CD4-positive, alpha-beta T cell treated with Interferon alpha-2 for 1 hour (primary cell): ENCODE results near the gene ELF1.
A peak's percentile ranks its signal among the peaks of the same experiment; 100 is the strongest.

ENCODE experiments used
- DNase-seq, 2 donors: peaks; one replicate each; pipeline ENCODE4 v3.0.0-alpha.2; 2020 to 2022

ELF1 gene

DNA sequence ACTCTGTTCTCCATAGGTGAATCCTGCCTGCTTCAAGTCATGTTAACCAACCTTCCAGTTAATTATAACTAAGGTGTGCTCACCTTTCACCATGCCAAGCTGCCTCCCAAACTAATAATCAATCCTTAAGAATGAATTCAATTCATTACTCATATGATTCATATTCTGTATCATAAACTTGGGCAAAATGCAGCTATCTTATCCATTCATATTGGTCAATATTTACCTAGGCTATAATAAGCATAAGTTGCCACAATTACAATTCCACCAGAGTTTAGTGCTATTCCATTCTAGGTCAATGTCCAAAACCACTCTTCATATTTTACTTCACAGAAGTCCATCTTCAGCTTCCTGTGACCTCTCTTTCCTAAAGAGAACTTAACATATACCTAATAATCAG, 13.4 kb downstream of the ELF1 start:
- no peak for DNase-seq

DNA sequence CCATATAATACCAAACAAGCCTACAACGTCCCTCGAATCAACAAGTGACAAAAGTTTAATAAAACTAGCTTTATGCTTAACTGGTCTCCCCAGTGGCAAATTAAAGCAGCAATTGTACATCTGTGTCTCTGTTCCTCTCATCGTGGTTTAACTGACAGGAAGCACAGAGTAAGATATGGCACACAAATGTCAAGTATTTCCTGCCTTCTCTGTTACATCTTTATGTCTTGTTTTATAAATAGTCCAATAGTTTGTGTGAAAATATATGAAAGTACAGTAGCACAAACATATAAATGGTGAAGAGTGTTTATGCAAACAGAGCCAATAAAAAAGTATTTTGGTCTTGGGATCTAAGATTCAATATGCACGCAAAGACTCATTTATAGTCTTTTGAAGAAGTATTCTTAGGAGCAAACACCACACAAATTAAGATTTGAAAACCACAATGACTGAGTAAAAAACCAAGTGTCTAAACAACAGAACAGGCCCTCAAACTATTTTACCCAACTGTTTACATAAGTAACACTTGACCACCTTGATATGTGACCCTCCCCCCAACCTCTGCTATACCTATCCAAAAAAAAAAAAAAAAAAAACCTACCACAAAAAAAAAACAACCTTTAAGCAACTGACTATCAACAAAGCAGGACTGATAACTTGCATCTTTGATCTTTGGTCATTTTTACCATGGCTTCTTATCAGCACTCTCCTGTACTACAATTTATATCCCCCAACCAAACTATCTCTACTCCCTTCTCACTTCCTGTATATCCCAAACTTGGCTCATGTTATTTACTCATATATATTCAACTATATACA, 14.0 kb downstream of the ELF1 start:
- peak in 1 of 2 donors; percentile 73 for DNase-seq

DNA sequence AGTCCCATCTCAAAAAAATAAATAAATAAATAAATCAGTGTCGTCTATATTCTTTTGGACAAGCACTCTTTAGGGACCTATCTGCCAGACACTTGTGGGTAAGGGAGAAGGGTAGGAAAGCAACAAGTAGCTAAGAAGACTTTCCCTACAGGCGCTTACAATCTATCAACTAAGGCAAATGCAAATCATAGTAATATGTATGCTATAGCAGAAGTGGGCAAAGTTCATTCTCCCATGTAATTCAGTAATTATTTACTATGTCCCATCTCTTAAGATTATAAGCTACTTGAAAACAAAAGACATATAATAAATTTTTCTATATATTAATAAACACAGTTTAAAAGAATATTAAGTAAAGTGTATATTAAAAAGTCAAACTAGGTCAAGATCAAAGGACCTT, 16.5 kb downstream of the ELF1 start:
- DNase-seq: no peak

DNA sequence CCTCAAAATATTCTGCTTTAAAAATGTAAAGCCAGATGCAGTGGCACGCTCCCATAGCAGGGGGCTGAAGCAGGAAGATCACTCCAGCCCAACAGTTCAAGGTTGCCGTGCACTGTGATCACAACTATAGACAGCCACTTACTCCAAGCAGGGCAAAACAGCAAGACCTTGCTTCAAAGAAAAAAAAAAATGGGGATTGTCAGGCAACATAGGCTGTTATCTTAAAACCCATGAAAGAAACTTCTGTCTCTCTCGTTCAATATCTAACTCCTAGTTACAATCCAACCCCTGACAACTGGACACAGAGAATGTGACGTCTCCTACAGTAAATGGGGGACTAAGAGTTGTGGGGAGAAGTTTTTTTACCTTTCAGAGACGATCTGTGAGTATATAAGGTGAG, 17.4 kb downstream of the ELF1 start:
- DNase-seq: no peak

DNA sequence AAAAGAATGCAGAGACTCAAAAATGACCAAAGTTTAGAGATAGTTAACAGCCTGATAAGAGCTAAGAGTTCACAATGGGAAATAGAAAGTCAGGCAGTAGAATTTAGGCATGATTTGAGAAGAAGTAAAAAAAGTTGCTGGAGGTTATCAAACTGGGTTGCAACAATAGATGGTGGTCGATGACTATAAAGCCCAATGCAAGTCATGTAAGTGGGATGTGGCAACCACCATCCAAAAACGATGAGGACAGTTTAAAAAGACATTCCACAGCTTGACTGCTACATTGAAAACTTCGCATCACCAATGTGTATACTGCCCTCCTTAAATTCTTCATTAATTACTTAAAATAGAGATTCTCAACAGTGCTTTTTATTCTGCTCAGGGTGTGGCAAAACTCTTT, 19.7 kb downstream of the ELF1 start:
- no peak for DNase-seq

DNA sequence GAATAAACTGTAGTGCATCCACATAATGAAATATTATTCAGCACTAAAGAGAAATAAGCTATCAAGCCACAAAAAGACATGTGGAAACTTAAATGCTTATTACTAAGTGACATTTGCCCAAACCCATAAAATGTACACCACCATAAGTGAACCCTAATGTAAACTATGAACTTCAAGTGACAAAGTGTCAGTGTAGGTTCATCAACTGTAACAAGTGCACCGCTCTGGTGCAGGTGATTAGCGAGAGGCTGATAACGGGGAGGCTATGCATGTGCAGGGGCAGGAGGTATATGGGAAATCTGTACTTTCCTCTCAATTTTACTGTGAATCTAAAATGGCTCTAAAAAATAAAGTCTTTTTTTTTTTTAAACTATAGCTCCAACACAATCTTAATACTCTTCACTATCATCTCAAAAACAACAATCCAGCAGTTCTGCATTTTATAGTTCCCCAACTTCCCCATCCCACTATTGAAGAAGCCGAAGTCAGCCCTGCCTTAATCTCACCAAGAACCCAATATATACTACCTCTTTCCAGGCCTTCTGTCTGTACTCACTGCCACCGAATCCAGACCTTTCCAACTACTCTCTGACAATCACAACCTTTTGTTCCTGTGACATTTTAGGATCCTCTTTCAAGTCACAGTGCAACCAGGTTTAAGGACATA, 22.6 kb downstream of the ELF1 start:
- no peak for DNase-seq

DNA sequence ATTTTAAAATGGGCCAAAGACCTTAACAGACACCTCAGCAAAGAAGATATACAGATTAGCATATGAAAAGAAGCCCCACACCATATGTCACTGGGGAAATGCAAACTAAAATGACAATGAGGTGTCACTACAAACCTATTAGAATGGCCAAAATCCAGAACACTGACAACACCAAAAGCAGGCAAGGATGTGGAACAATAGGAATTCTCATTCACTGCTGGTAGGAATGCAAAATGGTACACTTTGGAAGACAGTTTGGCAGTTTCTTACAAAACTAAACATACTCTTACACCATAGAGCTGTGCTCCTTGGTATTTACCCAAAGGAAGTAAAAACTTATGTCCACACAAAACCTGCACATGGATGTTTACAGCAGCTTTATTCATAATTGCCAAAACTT, 23.1 kb downstream of the ELF1 start:
- DNase-seq: no peak

DNA sequence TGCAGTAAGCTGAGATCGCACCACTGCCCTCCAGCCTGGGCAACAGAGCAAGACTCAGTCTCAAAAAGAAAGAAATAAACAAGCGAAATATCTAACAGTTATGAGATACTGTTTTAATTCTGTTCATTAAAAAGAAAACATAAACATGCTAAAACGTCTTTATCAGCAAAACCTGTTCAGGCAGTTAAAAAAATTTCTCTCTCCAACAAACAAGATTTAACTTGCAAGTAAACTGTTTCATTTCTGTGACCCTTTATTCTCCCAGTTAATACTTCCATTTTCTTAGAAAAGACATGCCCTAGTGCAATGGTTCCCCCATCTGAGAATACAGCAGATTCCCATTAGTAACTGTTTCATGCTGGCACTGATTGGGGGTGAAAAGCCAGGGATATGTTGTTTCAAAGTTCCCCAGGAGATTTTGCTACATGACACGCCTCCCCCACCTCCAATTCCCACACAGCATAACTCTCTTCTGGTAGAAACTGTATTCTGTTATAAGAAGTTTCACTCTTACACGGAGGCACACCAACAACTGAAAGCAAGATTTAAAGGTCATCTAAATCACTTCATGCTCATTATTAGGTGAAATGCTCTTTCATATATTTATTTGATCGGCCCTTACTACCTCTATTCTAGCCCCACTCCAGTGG, 24.4 kb downstream of the ELF1 start:
- DNase-seq: no peak

DNA sequence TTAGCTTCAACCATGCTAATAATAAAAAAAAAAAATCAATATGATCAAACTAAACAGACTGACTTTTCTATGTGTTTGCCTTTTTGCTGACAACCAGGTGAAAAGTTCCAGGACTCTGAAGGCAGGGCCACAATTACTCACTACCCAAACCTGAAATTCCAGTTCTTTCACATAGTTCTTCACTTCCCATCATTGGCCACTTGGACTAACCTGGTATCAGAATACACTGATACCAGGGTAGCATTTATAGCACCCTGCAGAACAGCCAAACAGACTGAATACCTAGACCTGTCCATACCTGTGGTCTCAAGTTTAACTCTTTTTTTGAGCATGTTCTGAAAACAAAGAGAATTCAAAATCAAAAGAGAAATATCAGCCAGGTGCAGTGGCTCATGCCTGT, 25.1 kb downstream of the ELF1 start:
- DNase-seq: no peak

DNA sequence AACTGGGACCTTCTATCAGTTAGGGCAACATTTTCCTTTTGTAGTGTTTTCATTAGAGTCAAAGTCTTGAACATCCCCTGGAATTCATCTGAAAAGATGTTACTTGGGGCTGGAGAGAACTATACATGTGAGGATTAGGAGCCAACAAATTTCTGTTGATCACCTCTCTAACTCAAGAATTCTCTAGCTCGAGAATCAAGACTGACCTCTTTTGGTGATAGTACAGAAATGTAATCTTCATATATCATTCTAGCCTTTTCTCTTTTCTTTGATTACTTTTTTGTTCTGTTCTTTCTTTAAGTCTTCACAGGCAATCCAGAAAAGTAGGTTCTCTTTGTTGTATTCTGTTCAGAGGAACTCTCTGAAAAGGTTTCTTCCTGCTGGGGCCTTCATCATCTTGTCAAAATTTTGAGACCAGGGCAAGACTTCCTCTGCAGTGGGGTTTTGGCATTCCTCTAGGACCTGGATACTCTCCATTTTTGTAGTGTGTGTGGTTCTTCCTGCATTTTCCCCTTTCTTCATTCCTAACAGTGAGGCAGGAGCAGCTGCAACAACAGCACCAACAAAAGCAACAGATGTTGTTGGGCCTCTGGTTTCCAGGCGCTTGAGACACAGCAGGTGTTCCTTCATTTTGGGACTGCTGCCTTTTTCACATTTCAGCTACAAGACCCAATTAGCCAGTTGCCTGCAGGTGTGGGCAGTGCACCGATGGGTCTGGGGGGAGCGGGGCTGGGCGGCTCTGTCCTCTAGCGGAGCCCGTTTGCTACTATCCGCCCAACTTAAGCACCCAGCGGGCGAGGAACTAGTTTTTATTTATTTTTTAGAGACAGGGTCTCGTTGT, 26.2 kb downstream of the ELF1 start:
- no peak for DNase-seq

DNA sequence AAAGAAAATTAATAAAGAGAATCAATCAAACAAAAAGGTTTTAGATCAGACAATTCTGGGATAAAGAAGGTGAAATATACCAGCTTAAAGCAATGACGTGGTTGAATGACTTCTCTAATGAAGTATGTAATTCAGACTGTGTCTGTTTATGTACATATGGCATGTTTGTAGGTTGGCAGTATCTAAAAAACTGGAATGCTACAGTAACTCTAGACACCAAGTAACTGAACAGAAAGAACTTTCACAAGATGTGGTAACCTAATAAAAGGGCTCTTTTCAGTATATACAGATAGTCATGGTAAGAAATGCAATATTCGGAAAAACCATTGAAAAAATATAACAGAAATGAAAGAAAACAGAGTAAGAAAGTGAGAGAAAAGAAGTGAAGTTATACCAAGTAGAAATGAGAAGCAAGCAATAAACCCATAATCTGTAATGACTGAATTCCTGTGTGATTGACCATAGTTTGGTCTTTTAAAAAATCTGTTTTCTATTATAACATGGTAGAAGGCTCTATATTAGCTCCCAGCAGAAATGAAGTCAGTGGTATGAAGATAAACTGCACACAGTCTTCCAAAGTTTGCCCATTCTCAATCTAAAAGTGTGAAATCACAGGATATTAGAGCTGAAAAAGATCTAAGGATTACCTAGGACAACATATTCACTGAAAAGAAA, 31.4 kb downstream of the ELF1 start:
- no peak for DNase-seq

DNA sequence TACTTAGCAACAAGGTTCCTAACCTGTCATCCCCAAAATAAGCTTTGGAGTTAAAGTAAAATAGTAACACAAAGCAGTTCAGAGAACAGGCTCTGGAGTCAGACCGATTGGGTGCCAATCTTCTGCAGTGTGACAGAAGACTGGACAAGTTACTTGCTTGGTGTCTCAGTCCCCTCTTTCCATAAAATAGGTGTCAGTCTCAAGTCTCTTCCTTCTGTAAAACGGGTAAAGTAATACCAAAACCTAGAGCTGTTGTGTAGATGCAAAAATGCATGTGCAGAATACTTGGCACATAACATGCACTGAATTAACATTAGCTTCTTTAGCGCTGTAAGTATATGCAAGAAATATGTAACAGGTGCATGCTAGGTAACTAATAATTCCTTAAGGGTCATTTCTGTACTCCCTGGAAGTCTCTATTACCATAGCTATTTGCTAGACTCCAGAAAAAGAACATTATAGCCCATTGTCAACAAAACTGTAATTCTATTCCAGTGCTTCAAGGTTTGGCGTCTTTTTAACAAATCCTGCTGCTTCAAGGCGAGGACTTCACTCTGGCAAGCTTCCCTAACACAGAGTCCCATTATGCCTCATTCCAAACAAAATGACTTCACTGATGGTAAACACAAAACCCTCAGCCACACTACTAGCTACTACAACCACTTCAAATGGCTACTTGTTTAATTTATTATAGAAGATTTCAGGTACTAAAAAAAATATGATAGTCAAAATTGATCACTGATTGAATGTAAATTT, 32.8 kb downstream of the ELF1 start:
- DNase-seq: no peak

DNA sequence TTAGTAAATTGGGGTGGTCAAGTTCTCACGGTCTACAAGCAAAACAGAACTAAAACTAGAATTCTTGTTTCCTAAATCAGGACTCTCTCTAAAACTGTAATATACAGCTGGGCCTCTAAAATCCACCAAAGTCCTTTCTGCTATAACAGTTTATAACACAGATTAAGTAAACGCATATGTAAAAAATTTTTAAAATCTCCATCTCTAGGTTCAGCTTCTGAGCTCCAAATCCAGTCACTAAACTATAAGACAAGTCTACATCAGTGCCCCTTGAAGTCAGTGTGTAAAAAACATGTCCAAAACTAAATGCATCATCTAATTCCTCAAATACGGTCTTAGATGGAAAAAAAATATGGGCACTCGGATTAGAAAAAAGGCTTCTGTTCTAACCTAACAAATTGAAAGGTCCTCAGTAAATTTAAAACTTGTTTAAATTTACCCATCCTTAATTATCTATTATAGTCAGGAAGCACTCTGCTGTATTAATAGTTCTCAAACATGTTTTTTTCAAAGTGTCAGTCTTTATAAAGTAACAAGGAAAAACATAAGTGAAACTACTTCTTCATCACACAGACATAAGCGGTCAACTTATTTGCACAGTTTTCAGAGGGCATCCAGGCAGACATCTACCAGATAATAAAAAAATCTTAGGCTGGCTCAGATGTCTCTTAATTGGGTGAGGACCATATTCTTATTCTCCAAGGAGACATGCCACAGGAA, 33.6 kb downstream of the ELF1 start:
- peak in 1 of 2 donors; percentile 42 for DNase-seq

DNA sequence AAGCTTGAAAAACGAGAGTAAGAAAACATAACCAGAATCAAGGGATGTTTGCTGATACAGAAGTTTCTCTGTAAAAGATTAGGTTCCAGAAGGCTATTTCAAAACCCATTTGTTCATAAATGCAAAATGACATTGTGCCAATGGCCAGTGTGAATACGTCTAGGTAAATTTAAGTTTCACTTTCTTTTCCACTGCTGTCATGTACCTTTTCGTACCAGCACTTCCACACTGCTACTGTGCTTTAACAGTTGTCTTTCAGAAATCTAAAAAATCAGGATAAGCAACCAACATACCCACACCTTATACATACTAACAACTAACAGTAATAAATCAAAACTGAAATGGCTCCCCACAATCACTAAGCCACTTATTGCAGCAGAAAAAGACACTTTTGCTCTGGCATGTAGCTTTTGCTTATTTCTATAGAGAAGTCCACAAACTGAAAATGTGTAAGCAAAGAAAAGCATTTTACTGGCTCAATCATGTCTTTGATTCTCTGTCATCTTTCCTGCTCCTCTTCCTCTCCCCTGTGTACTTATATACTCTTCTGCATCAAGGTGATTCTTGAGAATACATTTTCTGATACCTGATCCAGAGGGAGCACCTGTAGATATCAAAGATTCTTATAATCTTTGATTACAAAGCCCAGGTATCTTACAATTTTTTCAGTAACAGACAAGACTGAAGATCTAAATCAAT, 34.3 kb downstream of the ELF1 start:
- peak in 1 of 2 donors; percentile 82 for DNase-seq

DNA sequence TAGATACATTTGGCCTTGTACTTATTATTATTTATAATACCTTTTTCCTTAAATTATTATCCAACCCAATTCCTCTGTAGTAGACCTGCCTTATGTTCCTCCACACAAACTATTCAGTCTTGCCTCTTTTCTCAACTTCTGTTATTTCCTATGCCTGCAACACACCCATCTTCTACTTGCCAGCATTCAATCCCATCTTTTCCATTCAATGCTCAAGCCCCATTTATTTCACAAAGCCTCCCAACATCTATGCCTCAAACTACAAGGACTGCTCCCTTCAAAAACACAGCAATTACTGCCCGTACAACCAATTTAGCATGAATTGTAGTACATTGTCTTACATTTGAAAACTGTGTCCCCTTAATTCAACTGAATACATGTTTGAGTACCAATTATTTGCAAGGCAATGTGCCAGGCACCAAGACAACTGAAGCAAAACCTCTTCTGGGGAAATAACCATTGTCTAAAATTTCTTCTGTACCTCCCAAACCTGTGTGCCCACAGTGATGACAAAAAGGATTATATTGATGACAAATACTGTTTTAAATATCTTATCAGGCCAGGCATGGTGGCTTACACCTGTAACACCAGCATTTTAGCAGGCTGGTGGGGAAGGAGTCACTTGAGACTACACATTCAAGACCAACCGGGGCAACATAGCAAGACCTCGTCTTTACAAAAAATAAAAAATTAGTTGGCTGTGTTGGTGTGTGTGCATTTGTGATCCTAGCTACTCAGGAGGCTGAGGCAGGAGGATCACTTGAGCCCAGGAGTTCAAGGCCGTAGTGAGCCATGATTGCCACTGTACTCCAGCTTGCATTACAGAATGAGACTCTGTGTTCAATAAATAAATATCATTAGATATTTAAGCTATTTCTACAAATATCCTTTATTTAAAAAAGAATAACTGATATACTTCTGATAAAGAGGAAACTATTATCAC, 35.1 kb downstream of the ELF1 start:
- DNase-seq: peak in 1 of 2 donors; percentile 72

DNA sequence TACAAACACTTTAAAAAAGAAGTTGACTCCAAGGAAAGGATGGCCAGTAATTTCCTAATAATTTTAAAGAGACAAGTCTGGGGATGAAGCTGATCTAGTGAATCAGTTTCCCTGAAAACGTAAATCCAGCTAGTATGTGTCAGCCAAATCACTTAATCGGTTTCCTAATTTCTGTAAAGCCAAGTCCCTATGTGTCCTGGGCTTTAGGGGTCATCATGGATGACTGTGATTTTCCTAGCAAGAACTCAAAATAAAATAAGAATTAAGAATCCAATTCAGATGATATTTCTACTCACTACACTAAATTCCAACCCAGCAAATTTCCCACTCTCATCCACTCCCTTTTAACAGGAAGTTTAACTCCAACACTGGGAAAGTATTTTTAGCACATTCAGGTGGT, 35.9 kb downstream of the ELF1 start:
- DNase-seq: peak in 1 of 2 donors; percentile 45

DNA sequence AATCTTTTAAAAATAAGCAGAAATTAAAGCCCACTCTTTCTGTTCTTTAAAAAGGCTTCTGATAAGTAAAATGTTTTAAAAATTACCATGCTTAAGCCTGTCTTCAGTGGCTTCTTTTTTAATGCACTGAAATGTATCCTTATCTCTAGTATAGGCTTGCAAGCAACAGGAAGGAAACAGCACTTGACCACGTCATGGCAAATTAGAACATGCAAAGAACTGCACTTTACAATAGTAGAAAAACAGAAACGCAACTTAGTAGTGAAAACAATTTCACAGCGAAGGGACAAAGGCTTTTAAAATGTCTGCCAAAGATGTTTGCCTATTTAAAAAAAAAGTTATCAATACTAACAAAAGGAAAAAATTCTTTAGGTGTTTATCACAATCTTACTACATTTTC, 36.3 kb downstream of the ELF1 start:
- peak; percentile 82 to 93 for DNase-seq

DNA sequence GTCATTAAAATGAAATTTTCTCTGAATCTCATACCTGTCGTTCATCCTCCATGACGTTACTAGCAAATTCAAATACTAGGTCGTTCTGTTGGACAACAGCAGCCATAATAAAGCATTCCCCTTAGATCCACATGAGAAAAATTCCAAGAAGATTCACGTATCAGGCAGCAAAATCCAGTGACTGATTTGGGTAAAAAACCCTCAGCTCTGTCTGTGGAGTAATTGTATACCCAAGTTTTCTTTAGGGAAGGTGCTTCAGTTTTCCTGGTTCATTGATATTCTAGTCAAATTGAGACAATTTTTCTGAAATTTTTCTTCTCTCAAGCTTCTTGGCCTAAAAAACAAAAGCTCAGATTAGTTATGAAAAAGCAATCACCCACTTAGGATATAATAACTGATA, 37.2 kb downstream of the ELF1 start:
- peak in 1 of 2 donors; percentile 50 for DNase-seq

DNA sequence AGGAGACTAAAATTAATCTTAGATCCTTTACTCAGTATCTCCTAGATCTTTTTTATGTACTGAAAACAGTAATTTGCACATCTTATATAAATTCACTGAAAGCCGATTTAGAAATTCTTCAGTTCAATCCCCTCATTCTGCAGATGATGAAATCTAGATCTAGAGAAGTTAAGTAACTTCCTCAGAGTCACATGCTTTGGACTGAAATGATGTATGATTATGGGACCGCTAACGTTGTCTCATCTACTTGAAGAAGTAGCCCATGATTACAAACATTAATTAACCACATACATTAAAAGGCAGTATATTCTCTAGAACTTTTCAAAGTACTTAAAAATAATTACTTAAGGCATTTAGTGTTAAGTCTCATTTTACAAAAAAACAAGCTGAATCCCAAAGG, 37.8 kb downstream of the ELF1 start:
- peak in 1 of 2 donors; percentile 81 for DNase-seq
